Activated CD4-positive, alpha-beta T cell treated with anti-CD3 and anti-CD28 coated beads for 1 hour (primary cell): ENCODE measurements around the gene ABCC9.

Experiments used
- DNase-seq: peaks from one replicate; pipeline ENCODE4 v3.0.0-alpha.2; 2020

ABCC9 gene

GRCh38 chr12:21769307-21769706 lies 171.9 kb downstream of the ABCC9 start:
- DNase-seq, result no peak

DNA sequence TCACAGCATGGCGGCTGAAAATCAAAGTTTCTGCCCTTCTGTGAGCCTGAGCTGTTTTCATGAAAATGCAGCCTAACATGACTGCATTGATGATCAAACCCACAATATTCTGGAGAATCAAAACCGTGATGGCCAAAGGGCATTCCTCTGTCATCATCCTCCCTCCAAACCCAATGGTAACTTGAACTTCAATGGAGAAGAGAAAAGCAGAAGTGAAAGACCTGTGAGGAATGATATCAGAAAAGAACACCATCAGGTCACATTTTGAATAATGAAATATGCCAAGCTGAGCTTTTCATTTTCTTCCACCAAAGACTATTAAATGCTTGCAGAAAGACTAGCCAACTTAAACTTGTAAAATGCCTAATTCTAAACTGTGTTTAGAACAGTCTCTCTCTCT lies 174.8 kb downstream of the ABCC9 start:
- DNase-seq, result no peak

- no peak for DNase-seq
Observed at GRCh38 chr12:21764950-21765349, 176.3 kb downstream of the ABCC9 start.

DNA sequence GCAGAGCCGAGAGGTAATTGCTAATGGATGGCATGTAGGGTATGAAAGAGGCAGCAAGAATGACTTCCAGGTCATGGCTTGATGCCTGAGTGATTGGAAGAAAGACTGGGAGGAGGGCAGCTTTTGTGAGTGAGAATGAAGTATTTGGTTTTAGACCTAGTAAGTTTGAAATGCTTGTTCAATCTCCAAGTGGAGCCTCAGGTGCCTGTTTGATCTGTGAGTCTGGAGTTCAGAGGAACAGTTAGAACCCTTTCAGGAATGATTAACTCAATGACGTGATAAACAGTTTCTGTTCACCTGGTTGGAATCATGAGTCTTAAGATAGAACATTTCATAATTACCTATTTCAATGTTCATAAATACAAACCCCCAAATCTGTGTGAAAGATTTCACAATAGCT lies 177.2 kb downstream of the ABCC9 start:
- no peak for DNase-seq

GRCh38 chr12:21763531-21763930 lies 177.7 kb downstream of the ABCC9 start:
- DNase-seq, result no peak

DNA sequence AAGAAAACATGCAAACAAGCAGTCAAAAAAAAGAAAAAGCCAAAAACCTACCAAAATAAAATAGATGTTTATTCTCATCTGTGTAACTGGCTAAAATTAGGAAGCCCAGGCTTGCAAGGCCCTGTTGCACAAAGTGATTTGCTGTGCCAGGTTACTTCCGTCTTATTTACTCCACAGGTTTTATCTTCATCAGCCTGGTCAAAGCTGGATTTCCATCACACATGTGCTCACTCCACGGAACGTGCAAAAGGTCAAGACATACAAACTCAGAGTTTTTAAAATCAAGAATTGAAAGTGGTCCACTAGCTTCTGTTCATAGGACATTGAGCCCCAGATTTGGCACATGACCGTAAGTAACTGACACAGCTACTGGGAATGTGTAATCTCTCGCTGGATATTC lies 181.5 kb downstream of the ABCC9 start:
- no peak for DNase-seq

DNA sequence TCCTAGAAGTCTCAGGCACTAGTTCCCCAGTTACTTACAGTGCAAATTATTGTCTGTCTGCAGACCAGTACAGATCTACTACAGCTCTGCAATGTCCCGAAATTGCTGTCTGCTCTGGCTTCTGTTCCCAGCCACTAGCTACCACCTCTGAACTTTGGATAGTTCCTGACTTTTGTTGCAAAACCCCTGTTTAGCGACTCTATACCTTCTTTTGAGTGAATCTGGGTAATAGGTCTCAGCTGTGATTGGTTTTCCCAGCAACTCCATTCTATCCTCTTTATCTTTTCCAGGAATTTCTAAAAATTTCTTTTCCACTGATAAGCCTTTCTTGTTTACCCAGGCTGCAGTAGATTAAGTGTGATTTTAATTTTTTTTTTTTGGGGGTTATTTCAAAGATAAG lies 183.5 kb downstream of the ABCC9 start:
- no peak for DNase-seq

GRCh38 chr12:21756699-21757098 lies 184.5 kb downstream of the ABCC9 start:
- no peak for DNase-seq

DNA sequence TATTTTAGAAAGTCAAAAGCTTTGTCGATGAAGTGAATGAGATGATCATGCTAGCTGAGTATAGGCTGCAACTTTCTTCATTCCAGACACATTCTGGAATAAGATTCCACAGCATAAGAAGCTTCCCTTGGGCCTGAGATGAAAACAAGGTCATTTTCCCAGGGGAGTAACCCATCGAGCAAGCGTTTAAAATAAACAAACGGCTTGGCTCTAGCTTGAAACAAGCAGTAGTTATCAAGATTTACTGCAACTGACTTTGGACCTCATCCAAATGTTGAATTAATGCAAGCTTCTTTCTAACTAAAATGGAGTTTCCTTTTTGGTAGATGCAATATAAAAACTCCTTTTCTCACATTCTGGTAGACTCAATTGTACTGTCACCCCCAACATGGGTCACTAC lies 189.7 kb downstream of the ABCC9 start:
- DNase-seq, result no peak
